ENCODE data around the gene ZNF81. TPM values are rescaled to one million over a fixed set of nuclear protein-coding genes. Genes with fewer than 3 reads are reported as not detected.
"Not testable (repeated sequence)": the region's sequence is repeated elsewhere in the genome, so short reads cannot be mapped to it uniquely, and the experiment has no call there.

The ZNF81 gene
- total RNA-seq, 1 donor from 2014 or later, result 10.9 TPM

DNA sequence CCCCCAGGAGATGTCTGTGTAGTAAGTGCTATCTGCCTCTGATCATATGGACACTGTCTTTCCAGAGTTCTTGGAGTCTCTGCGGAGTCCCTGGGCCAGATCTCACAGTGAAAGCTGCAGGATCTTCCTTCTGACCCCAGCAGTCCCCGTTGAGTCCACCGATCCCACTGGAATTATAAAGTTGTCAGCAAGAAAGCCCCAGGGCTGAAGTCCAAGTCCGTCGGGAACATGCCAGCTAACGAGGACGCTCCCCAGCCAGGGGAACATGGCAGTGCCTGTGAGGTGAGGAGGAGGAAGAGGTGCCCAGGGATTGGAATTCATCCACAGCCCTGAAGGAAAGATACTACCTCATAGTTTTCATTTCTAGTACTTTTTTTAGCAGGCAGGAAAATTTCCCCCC is 9.3 kb downstream of the ZNF81 start:
- DNase-seq (ENCODE audit: low spot score, unreplicated experiment), result no peak
- H3K27ac Mint-ChIP-seq, result no peak overlapping the region
- peaks cover 3% of the 10 kb centered on the region for H3K4me1 Mint-ChIP-seq (ENCODE audit: low read depth)
- H3K9me3 Mint-ChIP-seq (ENCODE audit: low read depth), result peaks cover 13% of the 10 kb centered on the region
- peaks cover 7% of the 10 kb centered on the region for H3K36me3 Mint-ChIP-seq (ENCODE audit: insufficient read depth)
- no peak overlapping the region for H3K4me3 Mint-ChIP-seq (ENCODE audit: low read depth)
- H3K27me3 Mint-ChIP-seq, result no peaks in the 10 kb centered on the region
- TF ChIP-seq, protein P1, sequence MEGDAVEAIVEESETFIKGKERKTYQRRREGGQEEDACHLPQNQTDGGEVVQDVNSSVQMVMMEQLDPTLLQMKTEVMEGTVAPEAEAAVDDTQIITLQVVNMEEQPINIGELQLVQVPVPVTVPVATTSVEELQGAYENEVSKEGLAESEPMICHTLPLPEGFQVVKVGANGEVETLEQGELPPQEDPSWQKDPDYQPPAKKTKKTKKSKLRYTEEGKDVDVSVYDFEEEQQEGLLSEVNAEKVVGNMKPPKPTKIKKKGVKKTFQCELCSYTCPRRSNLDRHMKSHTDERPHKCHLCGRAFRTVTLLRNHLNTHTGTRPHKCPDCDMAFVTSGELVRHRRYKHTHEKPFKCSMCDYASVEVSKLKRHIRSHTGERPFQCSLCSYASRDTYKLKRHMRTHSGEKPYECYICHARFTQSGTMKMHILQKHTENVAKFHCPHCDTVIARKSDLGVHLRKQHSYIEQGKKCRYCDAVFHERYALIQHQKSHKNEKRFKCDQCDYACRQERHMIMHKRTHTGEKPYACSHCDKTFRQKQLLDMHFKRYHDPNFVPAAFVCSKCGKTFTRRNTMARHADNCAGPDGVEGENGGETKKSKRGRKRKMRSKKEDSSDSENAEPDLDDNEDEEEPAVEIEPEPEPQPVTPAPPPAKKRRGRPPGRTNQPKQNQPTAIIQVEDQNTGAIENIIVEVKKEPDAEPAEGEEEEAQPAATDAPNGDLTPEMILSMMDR (IDR thresholded peaks at IDR 0.05; ENCODE audit: unreplicated experiment), result no peak

DNA sequence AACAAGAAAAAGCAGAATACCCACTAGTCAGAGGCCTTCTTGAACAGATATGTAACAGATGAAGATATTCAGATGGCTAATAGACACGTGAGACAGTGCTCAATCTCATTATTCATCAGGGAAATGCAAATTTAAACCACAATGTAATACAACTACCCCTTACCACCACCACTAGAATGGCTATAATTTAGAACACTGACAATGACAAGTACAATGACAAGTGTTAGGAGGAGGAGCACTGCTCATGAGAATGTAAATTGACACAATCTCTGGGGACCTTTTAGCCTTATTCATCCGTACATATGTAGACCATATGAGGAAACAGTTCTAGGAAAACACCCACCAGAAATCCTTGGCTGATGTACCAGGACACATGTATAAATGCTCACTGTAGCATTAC is 13.1 kb downstream of the ZNF81 start:
- H3K27me3 Mint-ChIP-seq, result no peaks in the 10 kb centered on the region
- H3K4me1 Mint-ChIP-seq (ENCODE audit: low read depth), result no peaks in the 10 kb centered on the region
- H3K9me3 Mint-ChIP-seq (ENCODE audit: low read depth), result peaks cover 9% of the 10 kb centered on the region
- H3K4me3 Mint-ChIP-seq (ENCODE audit: low read depth), result no peak overlapping the region
- TF ChIP-seq, protein P1 (IDR thresholded peaks at IDR 0.05; ENCODE audit: unreplicated experiment), result no peak
- peaks cover 14% of the 10 kb centered on the region for H3K36me3 Mint-ChIP-seq (ENCODE audit: insufficient read depth)
- no peak overlapping the region for H3K27ac Mint-ChIP-seq
- DNase-seq (ENCODE audit: low spot score, unreplicated experiment), result no peak

DNA sequence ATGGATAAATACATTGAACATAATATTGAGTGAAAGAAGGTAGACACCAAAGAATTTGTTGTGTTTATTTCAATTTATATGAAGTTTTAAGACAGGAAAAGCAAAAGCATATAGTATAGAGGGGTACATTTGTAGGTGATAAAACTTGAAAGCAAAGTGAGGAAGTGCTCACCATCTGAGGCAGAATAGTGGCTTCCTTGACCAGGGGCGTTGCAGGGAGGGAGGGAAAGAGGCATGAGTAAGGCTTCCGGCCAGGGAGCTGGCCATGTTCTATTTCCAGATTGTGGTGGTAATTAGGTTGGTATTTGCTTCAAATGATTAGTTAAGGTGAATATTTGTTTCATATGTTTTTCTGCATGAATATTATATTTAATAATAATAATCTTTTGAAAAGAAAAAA is 13.7 kb downstream of the ZNF81 start:
- peaks cover 14% of the 10 kb centered on the region for H3K36me3 Mint-ChIP-seq (ENCODE audit: insufficient read depth)
- not testable (repeated sequence) for H3K4me1 Mint-ChIP-seq (ENCODE audit: low read depth); H3K9me3 Mint-ChIP-seq (ENCODE audit: low read depth); H3K27ac Mint-ChIP-seq; H3K4me3 Mint-ChIP-seq (ENCODE audit: low read depth); DNase-seq (ENCODE audit: low spot score, unreplicated experiment); H3K27me3 Mint-ChIP-seq

DNA sequence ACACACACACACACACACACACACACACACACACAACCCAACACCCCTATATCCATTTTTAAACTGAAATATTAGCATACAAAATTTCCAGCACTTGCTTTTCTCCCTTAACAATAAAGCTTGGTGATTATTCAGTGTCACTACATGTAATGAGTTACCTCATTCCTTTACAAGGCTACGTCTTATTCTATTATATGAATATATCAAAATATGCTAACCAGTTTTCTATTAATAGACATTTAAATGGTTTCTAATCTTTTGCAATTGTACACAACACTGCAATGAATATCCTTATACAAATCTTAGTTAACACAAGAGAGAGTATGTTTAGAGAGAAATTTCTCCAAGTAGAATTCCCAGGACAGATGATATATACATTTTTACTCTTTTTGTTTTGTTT is 14.2 kb downstream of the ZNF81 start:
- Mint-ChIP-seq H3K27me3 (no peaks in the 10 kb centered on the region), H3K9me3 (ENCODE audit: low read depth) (peaks cover 9% of the 10 kb centered on the region), H3K4me1 (ENCODE audit: low read depth) (no peaks in the 10 kb centered on the region), H3K27ac (no peak overlapping the region), H3K36me3 (ENCODE audit: insufficient read depth) (peaks cover 14% of the 10 kb centered on the region), H3K4me3 (ENCODE audit: low read depth) (no peak overlapping the region)
- DNase-seq (ENCODE audit: low spot score, unreplicated experiment), result no peak
- TF ChIP-seq, protein P1 (IDR thresholded peaks at IDR 0.05; ENCODE audit: unreplicated experiment), result no peak

DNA sequence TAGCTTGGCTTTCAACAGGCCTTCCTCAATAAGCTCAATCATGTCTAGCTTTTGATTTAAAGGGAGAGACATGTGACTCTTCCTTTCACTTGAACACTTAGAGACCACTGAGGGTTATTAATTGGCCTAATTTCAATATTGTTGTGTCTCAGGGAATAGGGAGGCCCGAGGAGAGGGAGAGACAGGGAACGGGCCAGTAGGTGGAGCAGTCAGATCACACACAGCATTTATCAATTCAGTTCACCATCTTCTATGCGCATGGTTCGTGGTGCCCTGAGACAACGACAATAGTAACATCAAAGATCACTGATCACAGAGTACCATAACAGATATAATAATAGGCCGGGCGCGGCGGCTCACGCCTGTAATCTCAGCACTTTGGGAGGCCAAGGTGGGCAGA is 17.8 kb downstream of the ZNF81 start:
- no peaks in the 10 kb centered on the region for H3K4me1 Mint-ChIP-seq (ENCODE audit: low read depth)
- peaks cover 10% of the 10 kb centered on the region for H3K36me3 Mint-ChIP-seq (ENCODE audit: insufficient read depth)
- no peak for DNase-seq (ENCODE audit: low spot score, unreplicated experiment)

DNA sequence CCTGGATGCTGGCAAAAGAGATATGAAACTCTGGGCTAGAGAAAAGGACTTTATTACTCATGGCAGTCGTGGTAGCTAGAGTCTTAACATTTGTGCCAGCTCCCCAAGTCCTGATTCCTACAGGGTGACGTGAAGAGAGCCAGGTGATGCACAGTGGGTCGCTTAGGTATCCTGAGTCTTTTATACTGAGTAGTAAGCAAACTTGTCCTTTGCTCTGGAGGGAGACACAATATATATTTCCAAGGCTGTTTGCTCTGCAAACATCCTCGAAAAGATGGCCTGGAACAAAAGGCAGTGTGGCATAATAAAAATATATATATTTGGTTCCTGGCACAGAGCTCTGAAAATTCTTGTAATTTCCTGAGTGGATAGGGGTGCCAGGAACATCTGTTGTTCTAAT is 23.0 kb downstream of the ZNF81 start:
- TF ChIP-seq, protein P1 (IDR thresholded peaks at IDR 0.05; ENCODE audit: unreplicated experiment), result no peak
- Mint-ChIP-seq H3K27ac (no peak overlapping the region), H3K27me3 (no peaks in the 10 kb centered on the region), H3K36me3 (ENCODE audit: insufficient read depth) (peaks cover 8% of the 10 kb centered on the region), H3K4me3 (ENCODE audit: low read depth) (no peak overlapping the region), H3K9me3 (ENCODE audit: low read depth) (peaks cover 9% of the 10 kb centered on the region), H3K4me1 (ENCODE audit: low read depth) (peaks cover 5% of the 10 kb centered on the region)
- DNase-seq (ENCODE audit: low spot score, unreplicated experiment), result no peak

More for the DNA sequence above, 17.8 kb downstream of the ZNF81 start:
- no peaks in the 10 kb centered on the region for H3K27me3 Mint-ChIP-seq
- H3K27ac Mint-ChIP-seq, result no peak overlapping the region
- TF ChIP-seq, protein P1 (IDR thresholded peaks at IDR 0.05; ENCODE audit: unreplicated experiment), result peak; percentile 55
- H3K9me3 Mint-ChIP-seq (ENCODE audit: low read depth), result peaks cover 12% of the 10 kb centered on the region
- no peak overlapping the region for H3K4me3 Mint-ChIP-seq (ENCODE audit: low read depth)
